HepG2 (cell line): Measurements from ENCODE around the gene DAB2IP. TPM values are rescaled to one million over a fixed set of nuclear protein-coding genes. Genes with fewer than 3 reads are reported as not detected.
A peak's percentile ranks its signal among the peaks of the same experiment; 100 is the strongest.

Experiments used
- FOXO1 ChIP-seq: sonication (generic); formaldehyde crosslinking; IDR thresholded peaks from 2 replicates; pipeline ENCODE4 v1.4.0; 2020; ENCODE audit warnings: missing genetic modification reagents
- HNF4A ChIP-seq: sonication (generic); formaldehyde crosslinking; IDR thresholded peaks from 2 replicates; pipeline ENCODE4 v1.4.0; 2020; ENCODE audit warnings: missing genetic modification reagents
- KDM2A ChIP-seq: sonication (generic); formaldehyde crosslinking; IDR thresholded peaks from 2 replicates; pipeline ENCODE4 v1.4.0; 2020; ENCODE audit warnings: low read depth, missing genetic modification reagents, borderline replicate concordance
- NFYC ChIP-seq: IDR thresholded peaks from 2 replicates; pipeline ENCODE4 v1.6.1; 2016; ENCODE audit warnings: missing genetic modification reagents, missing compliant biosample characterization
- RAD21 ChIP-seq: fragments of 450-650 bp; formaldehyde crosslinking; IDR thresholded peaks from 2 replicates; pipeline ENCODE4 v1.5.0; 2020; ENCODE audit warnings: mild to moderate bottlenecking
- SMAD9 ChIP-seq: sonication (generic); formaldehyde crosslinking; IDR thresholded peaks from 2 replicates; pipeline ENCODE4 v1.5.1; 2020; ENCODE audit warnings: mild to moderate bottlenecking, missing genetic modification reagents
- ZBTB7A ChIP-seq: sonication (generic); formaldehyde crosslinking; IDR thresholded peaks from 2 replicates; pipeline ENCODE4 v1.8.0; 2022; ENCODE audit warnings: mild to moderate bottlenecking, missing genetic modification reagents
- ZFP1 ChIP-seq: IDR thresholded peaks from 2 replicates; pipeline ENCODE4 v1.6.1; 2016
- ZNF234 ChIP-seq: sonication (generic); formaldehyde crosslinking; conservative IDR thresholded peaks from 2 replicates; pipeline ENCODE4 v1.5.1; 2020; ENCODE audit warnings: mild to moderate bottlenecking, missing genetic modification reagents
- ZNF629 ChIP-seq: sonication (generic); formaldehyde crosslinking; conservative IDR thresholded peaks from 2 replicates; pipeline ENCODE4 v1.5.0; 2020; ENCODE audit warnings: missing genetic modification reagents
- ZNF883 ChIP-seq: sonication (generic); formaldehyde crosslinking; IDR thresholded peaks from 2 replicates; pipeline ENCODE4 v1.5.1; 2020; ENCODE audit warnings: mild to moderate bottlenecking, missing genetic modification reagents; ENCODE audit errors: not compliant biosample characterization
- polyA plus RNA-seq, 8 experiments: library from polyadenylated mRNA; depleted of rRNA in 3 of 8; stranded (reverse) in 7 of 8; unstranded in 1 of 8; fragments of >200 nt; fragmentation: Illumina TruSeq in 4 of 8; extraction: Trizol in 4 of 8; gene quantifications; 2 replicates each; pipeline versions ENCODE4 v1.2.1 to v1.2.3, GENCODE V29; 2011 to 2016; ENCODE audit warnings: low read depth in 4 of 8, missing spikeins in 1 of 8, mixed read lengths in 1 of 8; ENCODE audit not compliant: insufficient read depth in 1 of 8
- total RNA-seq, 5 experiments: library from RNA; depleted of rRNA; stranded (reverse); fragments of >200 nt; fragmentation: Illumina TruSeq; extraction: Trizol; gene quantifications; 2 replicates each; pipeline ENCODE4 v1.2.3, GENCODE V29; 2016; ENCODE audit warnings: low read depth in 1 of 5
- TF ChIP-seq, protein P1 (sequence below): sonication (generic); formaldehyde crosslinking; IDR thresholded peaks from 2 replicates; pipeline ENCODE4 v1.5.0; 2020; ENCODE audit warnings: mild to moderate bottlenecking, missing genetic modification reagents, borderline replicate concordance
- TF ChIP-seq, protein P2 (sequence below): sonication (generic); formaldehyde crosslinking; IDR thresholded peaks from 2 replicates; pipeline ENCODE4 v1.4.0; 2020; ENCODE audit warnings: missing genetic modification reagents

The DAB2IP gene
- total and polyA plus RNA-seq, 2 of the 13 experiments (the other 11 are each of a cell fraction or from before 2014, with no cell fraction given): 25.3 to 37.9 TPM

DNA sequence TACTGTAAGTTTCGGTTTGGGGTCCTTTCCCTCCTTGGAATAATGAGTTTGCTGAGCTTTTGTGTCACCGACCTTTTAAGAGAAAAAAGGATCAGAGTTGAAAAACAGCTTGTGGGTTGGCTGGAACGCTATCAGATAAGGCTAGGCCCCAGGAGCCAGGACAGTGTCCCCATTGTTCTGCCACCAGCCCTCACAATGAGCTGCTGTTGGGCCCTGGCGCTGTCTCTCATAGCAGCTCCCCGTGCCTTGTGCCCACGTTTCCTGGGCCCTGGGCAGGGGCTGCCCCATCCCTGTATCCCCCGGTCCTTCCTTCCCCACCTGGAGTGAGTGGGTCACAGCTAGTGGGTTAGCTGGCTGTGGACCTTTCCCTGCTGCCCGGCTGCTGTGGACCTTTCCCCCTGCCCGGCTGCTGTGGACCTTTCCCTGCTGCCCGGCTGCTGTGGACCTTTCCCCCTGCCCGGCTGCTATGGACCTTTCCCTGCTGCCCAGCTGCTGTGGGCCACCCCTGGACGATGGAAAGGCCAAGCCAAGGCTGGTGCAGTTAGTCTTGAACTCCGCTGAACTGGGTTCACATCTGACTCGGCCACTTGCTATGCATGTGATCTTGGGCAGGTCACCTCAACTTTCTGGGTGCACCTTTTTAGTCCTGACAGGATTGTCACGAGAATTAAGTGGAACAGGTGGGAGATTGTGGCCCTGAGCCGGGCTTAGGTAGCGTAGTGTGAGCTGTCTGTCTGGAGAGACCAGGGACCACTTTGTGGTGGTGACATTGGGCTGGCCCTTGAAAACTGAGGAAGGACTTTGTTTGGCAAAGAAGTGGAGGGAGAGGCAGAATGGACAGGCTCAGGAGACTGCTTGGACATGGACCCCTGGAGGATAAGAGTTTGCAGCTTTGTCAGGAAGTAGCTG is 99.5 kb downstream of the DAB2IP start (continued):
- TF ChIP-seq, protein P1, sequence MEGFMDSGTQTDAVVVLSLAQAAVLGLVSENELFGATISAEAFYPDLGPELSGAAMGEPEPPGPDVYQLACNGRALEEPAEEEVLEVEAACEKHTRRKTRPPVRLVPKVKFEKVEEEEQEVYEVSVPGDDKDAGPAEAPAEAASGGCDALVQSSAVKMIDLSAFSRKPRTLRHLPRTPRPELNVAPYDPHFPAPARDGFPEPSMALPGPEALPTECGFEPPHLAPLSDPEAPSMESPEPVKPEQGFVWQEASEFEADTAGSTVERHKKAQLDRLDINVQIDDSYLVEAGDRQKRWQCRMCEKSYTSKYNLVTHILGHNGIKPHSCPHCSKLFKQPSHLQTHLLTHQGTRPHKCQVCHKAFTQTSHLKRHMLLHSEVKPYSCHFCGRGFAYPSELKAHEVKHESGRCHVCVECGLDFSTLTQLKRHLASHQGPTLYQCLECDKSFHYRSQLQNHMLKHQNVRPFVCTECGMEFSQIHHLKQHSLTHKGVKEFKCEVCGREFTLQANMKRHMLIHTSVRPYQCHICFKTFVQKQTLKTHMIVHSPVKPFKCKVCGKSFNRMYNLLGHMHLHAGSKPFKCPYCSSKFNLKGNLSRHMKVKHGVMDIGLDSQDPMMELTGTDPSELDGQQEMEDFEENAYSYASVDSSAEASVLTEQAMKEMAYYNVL (CRISPR knock-in tag): 0 out of 2 replicates have a peak, but pooled peaks have one; percentile 10
- no peak for TF ChIP-seq ZBTB7A (CRISPR knock-in tag)
- no peak for TF ChIP-seq ZFP1 (CRISPR knock-in tag)
- peak; percentile 41; the same call in 1 of the 2 replicates for TF ChIP-seq SMAD9
- TF ChIP-seq HNF4A: no peak
- TF ChIP-seq ZNF629: no peak
- no peak for TF ChIP-seq ZNF234 (CRISPR knock-in tag)
- TF ChIP-seq FOXO1 (CRISPR knock-in tag): peak; percentile 50
- TF ChIP-seq, protein P2, sequence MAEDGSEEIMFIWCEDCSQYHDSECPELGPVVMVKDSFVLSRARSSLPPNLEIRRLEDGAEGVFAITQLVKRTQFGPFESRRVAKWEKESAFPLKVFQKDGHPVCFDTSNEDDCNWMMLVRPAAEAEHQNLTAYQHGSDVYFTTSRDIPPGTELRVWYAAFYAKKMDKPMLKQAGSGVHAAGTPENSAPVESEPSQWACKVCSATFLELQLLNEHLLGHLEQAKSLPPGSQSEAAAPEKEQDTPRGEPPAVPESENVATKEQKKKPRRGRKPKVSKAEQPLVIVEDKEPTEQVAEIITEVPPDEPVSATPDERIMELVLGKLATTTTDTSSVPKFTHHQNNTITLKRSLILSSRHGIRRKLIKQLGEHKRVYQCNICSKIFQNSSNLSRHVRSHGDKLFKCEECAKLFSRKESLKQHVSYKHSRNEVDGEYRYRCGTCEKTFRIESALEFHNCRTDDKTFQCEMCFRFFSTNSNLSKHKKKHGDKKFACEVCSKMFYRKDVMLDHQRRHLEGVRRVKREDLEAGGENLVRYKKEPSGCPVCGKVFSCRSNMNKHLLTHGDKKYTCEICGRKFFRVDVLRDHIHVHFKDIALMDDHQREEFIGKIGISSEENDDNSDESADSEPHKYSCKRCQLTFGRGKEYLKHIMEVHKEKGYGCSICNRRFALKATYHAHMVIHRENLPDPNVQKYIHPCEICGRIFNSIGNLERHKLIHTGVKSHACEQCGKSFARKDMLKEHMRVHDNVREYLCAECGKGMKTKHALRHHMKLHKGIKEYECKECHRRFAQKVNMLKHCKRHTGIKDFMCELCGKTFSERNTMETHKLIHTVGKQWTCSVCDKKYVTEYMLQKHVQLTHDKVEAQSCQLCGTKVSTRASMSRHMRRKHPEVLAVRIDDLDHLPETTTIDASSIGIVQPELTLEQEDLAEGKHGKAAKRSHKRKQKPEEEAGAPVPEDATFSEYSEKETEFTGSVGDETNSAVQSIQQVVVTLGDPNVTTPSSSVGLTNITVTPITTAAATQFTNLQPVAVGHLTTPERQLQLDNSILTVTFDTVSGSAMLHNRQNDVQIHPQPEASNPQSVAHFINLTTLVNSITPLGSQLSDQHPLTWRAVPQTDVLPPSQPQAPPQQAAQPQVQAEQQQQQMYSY (CRISPR knock-in tag): no peak
- TF ChIP-seq NFYC (CRISPR knock-in tag): peak; percentile 49
- no peak for TF ChIP-seq ZNF883 (CRISPR knock-in tag)
- peak; percentile 12; the same call in 1 of the 2 replicates for TF ChIP-seq RAD21 (CRISPR knock-in tag)
- no peak for TF ChIP-seq KDM2A (CRISPR knock-in tag)
